ENCODE measurements around the gene SLC2A13. TPM values are rescaled to one million over a fixed set of nuclear protein-coding genes. Genes with fewer than 3 reads are reported as not detected.

The SLC2A13 gene
- total and polyA plus RNA-seq, 10 of the 15 experiments (the other 5 are each of a cell fraction or from before 2014, with no cell fraction given) = 0.05 to 3.7 (median 0.25) TPM

DNA sequence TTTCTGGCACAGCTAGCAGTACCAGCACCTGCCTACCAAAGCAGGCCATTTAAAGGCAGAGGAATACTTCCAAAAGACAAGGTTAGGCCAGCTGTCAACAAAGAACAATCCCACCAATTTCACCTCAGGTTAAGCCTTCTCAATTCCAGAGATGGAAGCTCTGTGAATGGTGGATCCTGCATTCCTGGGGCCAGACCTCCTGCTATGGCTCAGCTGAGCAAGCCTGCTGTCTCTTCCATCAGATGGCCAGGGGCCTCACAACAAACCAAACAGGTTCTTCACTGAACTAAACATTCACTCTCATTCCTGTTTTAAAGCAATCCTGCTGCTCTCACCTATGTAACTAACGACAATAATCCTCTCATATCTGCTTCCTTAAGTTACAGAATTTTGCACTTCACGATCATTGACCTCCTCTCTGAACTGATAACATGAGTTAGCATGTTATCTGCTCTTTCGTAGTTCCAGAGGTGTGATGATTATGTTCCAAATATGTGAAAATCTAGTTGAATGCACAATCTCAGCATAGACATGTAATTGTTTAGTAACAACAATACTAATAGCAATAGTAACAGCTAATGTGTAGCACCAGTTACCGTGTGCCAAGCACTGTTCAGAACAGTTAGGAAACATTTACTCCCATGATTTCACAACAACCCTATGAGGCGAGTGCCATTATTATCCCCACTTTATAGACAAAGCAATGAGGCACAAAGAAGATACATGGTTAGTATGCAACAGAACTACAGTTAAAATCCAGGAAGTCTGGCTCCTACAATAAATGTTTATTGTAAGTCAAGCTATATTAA is 73.2 kb downstream of the SLC2A13 start (continued):
- TF ChIP-seq ZBTB11 (CRISPR knock-in tag; IDR thresholded peaks at IDR 0.05) (no peak), TAF1 (IDR thresholded peaks at IDR 0.05; ENCODE audit: borderline replicate concordance, low read depth, low read length) (no peak), ZNF217 (IDR thresholded peaks at IDR 0.05) (no peak), BACH1 (IDR thresholded peaks at IDR 0.05; ENCODE audit: borderline replicate concordance) (no peak), BRCA1 (IDR thresholded peaks at IDR 0.05; ENCODE audit: low read depth, low read length) (no peak), POLR2AphosphoS5 (IDR thresholded peaks at IDR 0.05; ENCODE audit: low read length) (no peak)
- TF ChIP-seq, protein P1, sequence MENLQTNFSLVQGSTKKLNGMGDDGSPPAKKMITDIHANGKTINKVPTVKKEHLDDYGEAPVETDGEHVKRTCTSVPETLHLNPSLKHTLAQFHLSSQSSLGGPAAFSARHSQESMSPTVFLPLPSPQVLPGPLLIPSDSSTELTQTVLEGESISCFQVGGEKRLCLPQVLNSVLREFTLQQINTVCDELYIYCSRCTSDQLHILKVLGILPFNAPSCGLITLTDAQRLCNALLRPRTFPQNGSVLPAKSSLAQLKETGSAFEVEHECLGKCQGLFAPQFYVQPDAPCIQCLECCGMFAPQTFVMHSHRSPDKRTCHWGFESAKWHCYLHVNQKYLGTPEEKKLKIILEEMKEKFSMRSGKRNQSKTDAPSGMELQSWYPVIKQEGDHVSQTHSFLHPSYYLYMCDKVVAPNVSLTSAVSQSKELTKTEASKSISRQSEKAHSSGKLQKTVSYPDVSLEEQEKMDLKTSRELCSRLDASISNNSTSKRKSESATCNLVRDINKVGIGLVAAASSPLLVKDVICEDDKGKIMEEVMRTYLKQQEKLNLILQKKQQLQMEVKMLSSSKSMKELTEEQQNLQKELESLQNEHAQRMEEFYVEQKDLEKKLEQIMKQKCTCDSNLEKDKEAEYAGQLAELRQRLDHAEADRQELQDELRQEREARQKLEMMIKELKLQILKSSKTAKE (IDR thresholded peaks at IDR 0.05; ENCODE audit: low read depth, poor library complexity, severe bottlenecking) = no peak

All from GM12878 (cell line).